NCI-H82 (cell line): ENCODE measurements around the gene MCC.

Experiments used
- DNase-seq: peaks from one replicate; lab custom pipeline; 2025; lab: John Stamatoyannopoulos, UW

Gene MCC

GRCh38 chr5:113029614-113030013 lies 458.6 kb downstream of the MCC start:
- DNase-seq, result no peak

DNA sequence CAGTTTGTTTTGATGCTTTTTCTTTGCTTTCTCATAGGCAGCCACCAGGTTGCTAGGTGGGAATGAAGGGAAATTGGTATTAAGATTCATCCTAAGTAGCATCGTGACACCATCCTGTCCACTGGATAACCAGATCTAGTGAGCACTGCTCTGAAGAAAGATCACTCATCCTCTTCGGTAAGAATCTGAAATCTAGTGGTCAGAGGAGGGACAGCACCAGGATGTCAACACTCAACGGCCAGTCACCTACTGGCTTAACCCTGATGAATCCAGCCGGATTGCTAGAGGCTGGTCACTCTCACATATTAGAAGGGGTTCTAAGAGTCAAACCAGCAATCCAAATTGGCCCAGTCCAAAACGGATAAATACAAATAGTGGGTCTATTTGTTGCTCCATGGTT lies 460.8 kb downstream of the MCC start:
- DNase-seq, result no peak

GRCh38 chr5:113027015-113027414 lies 461.2 kb downstream of the MCC start:
- DNase-seq, result no peak

GRCh38 chr5:113026211-113026610 lies 462.0 kb downstream of the MCC start:
- no peak for DNase-seq

DNA sequence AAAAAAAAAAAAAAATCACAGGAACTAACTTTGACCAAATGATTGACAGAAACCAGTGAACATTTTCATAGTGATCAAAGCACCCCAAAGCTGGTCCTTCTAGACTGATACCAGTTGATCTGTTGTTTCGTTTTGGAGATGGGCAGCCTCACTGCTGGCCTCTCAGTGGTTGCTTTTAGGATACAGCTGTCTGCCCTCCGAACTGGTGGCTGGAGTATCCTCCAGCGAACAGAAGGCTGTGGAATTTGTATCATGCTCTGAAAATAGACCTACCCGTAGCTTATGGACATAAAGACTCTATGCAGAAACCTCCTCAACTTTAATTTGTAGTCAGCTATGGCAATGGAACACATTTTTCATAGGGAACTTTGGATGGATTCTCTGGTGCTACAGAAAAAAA lies 462.7 kb downstream of the MCC start:
- no peak for DNase-seq

- DNase-seq, result no peak
Measured at GRCh38 chr5:113024076-113024697, 464.1 kb downstream of the MCC start.

DNA sequence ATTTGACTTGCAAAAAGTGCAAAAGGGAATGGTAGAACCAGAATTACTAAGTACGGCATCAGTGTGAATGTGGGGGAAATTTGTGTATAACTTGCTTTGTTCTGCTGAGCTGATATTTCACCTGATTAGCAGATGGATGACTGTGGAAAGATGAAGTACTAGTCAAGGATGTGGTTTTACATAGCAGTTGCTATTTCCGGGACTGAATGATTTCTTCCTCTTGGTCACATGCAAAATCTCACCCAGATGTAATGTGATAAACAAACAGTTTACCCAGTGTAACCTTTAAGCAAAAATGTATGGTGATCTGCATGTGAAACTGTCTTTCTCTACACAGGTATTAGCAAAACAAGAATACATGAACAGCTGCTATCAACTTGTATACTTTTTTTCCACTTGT lies 465.6 kb downstream of the MCC start:
- DNase-seq, result no peak

- no peak for DNase-seq
Measured at GRCh38 chr5:113020461-113021273, 467.6 kb downstream of the MCC start.

DNA sequence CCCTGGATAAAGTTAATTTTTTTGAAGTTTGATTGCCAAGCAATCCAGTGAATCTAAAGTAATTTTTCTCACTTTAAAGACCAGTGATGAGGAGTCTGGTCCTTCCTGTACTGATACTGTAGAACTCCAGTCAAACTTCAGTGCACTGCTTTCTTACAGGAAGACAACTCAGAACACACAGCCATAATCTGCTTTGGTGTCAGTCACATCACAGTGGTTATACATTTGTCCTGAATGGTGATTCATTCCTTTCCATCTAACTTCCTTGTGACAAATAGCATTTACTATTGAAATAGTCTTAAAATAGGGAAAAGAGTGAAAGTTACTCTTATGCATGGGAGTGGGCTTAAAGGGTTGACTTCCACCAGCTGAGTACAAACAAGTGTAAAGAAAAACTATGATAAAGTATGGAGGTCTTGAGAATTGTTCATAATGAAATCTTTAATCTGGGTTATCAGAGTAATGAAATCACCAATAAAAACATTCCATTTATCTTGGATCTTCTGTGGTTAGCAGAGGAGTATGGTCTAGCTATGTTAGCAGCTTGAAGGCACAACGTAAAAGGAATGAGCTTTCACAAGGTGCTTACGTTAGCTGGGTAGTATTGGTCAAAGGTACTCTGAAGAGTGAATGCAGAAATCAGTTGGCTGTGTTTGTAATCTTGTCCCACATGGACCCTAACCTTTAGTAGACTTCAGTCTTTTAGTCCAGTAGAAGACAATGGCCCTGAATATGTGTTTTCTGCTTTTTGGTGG lies 470.2 kb downstream of the MCC start:
- no peak for DNase-seq

- DNase-seq, result no peak
Measured at GRCh38 chr5:113005454-113005853, 482.8 kb downstream of the MCC start.

GRCh38 chr5:113003763-113004162 lies 484.5 kb downstream of the MCC start:
- no peak for DNase-seq

GRCh38 chr5:113002423-113002822 lies 485.8 kb downstream of the MCC start:
- DNase-seq, result no peak

DNA sequence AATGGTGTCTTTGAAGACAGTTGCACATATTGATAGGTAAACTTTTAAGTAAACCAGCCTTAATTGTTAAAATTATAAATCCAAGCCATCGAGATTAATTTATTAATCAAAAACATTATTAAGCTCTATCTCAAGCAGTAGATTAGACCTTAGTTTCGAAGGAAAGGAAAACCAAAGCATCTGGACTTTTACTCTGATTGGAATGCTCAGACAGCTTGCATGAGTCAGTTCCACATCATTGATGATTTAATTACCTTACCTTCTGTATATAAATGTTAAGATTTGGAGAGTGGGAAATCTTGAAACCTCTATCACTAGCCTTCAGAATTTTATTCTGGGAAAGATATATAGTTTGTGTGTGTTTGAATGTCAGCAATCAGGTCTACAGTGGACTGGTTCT lies 487.8 kb downstream of the MCC start:
- DNase-seq, result no peak

DNA sequence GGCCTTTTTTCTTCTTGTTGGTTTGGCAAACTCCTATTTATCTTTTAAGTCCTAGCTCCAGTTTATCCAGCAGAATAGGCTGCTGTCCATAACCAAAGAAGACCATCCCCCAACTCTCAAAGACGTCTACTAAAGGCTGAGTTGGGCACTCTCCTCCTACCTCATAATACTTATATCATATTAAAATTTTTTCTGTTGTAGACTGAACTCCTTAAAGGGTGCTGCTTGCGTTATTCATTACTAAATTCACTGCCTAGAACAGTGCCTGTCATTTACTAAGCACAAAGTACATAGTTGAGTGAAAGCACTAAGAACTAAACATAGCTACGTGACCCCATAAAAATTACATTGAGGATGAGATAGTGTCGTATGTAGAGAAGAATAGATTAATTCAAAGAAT lies 490.0 kb downstream of the MCC start:
- DNase-seq, result no peak

- no peak for DNase-seq
Measured at GRCh38 chr5:112996830-112997374, 491.4 kb downstream of the MCC start.

GRCh38 chr5:112995764-112996618 lies 492.3 kb downstream of the MCC start:
- DNase-seq, result peak; percentile 72

GRCh38 chr5:112986224-112986623 lies 502.0 kb downstream of the MCC start:
- peak; percentile 72 for DNase-seq

DNA sequence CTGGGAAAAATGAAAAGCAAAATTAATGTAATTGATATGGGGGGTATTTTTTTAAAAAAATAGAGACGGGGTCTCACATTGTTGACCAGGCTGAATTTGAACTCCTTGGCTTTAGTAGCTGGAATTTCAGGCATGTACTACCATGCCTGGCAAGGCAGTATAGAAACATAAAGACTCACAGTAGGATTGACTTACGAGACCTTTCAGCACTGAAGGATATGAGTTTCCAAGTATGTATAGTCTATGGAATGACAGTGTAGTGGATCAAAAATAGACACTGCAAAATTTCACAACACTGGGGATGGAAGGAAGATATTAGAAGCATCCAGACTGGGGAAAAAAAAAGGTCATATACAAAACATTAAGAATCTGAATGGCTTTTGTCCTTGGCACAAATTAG lies 504.9 kb downstream of the MCC start:
- no peak for DNase-seq

- DNase-seq, result no peak
Measured at GRCh38 chr5:112979723-112980122, 508.5 kb downstream of the MCC start.

DNA sequence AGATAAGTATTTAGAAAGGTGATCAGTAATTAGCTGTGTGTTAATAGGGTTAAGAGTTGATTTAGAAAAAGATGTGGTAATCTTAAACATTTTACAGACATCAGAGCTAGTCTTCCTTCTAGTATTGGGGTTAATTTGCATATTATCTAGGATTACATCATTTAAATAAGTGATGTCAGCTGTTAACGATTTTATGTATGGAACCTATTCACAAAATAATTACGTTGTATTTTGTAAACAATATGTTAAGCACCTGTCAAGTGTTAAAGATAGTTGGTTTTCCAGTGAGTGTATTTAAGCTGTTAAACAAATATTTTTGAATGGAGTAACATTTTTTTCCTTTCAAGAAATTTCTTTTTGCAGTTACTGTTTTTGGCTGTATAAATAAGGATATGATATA lies 509.4 kb downstream of the MCC start:
- no peak for DNase-seq

DNA sequence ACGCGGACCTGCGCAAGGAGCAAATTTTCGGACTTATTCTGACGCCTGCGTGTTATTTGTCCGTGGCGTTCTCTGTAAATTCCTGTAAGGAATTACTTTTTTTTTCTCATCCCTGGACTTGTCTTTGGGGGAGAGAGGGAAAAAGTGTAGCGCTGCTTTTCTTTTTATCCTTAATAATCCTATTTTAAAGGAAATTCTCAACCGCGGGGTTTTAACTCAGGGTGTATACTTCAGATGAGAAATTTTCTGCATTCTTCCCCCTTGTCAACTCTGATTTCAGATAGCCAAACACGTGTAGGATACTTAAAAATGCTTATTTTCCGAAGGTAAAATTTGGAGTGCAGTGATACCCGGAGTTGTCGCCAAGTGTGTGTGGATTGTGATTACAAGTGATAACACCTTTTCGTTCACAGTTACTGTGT lies 510.8 kb downstream of the MCC start:
- DNase-seq, result no peak
